ENCODE results near the gene ZRANB1.

DNA sequence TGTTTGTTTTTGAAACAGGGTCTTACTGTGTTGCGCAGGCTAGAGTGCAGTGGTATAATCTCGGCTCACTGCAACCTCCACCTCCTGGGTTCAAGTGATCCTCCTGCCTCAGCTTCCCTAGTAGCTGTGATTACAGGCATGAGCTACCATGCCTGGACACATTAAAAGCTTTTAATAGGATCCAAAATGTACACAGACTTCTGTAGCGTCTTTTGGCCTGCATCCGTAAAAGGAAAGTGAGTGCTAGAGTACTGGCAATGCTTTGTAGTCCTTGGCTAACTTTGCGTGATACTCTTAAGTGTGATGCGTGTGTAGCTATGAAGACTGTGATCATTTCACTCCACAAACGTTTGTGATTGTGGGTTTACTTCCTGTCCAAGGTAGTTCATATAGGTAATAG, 13.3 kb downstream of the ZRANB1 start:
- TF ChIP-seq, protein P1, sequence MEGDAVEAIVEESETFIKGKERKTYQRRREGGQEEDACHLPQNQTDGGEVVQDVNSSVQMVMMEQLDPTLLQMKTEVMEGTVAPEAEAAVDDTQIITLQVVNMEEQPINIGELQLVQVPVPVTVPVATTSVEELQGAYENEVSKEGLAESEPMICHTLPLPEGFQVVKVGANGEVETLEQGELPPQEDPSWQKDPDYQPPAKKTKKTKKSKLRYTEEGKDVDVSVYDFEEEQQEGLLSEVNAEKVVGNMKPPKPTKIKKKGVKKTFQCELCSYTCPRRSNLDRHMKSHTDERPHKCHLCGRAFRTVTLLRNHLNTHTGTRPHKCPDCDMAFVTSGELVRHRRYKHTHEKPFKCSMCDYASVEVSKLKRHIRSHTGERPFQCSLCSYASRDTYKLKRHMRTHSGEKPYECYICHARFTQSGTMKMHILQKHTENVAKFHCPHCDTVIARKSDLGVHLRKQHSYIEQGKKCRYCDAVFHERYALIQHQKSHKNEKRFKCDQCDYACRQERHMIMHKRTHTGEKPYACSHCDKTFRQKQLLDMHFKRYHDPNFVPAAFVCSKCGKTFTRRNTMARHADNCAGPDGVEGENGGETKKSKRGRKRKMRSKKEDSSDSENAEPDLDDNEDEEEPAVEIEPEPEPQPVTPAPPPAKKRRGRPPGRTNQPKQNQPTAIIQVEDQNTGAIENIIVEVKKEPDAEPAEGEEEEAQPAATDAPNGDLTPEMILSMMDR (IDR thresholded peaks at IDR 0.05; ENCODE audit: insufficient read depth, low read length, poor library complexity, severe bottlenecking): no peak
- TF ChIP-seq EZH2phosphoT487 (conservative IDR thresholded peaks at IDR 0.05; ENCODE audit: low read length): no peak

Data from SU-DHL-6 (cell line).